ENCODE measurements around the gene ADD2.
A peak's percentile ranks its signal among the peaks of the same experiment; 100 is the strongest.

The ADD2 gene

GRCh38 chr2:70785137-70785911 lies 17.3 kb upstream of the ADD2 start:
- peak; percentile 29 to 77 for DNase-seq

DNA sequence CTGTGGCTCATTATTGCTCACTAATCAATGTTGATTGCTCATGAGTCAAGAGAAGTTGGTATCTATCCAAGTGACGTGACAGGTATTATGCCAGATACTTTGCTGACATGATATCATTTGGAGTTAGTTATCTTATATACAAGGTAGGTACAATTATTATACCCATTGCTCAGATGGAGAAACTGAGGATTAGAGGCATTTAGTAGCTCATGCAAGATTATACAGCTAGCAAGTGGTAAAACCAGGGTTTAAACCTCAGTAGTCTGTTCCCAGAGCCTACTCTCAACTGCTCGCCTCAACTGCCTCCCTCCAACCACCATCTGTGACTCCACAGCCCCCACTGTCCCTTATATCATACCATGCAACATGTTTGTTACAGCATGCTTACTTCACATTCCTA lies 16.3 kb upstream of the ADD2 start:
- DNase-seq = no peak

- DNase-seq = no peak
These were observed 12.0 kb upstream of the ADD2 start for GRCh38 chr2:70779911-70780545.

- no peak for DNase-seq
These were observed 11.5 kb upstream of the ADD2 start for GRCh38 chr2:70779491-70779890.

GRCh38 chr2:70778676-70779075 lies 10.7 kb upstream of the ADD2 start:
- DNase-seq = no peak

GRCh38 chr2:70777450-70777849 lies 9.4 kb upstream of the ADD2 start:
- no peak for DNase-seq

DNA sequence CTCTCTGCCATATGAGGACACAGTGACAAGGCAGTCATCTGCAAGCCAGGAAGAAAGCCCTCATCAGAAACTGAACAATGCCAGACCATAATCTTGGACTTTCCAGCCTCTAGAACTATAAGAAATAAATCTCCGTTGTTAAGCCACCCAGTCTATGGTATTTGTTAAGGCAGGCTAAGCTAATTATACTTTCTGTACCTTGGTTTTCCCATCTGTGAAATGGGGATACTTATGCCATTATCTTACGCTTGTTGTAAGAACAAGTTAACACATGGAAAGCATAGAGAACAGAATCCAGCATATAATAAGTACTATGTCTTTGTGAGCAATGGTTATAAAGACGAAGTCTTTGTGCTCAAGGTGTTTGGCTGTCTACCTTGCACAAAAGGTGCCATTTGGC lies 8.3 kb upstream of the ADD2 start:
- DNase-seq = no peak

GRCh38 chr2:70775141-70775540 lies 7.1 kb upstream of the ADD2 start:
- no peak for DNase-seq

GRCh38 chr2:70772486-70773155 lies 4.6 kb upstream of the ADD2 start:
- no peak for DNase-seq

DNA sequence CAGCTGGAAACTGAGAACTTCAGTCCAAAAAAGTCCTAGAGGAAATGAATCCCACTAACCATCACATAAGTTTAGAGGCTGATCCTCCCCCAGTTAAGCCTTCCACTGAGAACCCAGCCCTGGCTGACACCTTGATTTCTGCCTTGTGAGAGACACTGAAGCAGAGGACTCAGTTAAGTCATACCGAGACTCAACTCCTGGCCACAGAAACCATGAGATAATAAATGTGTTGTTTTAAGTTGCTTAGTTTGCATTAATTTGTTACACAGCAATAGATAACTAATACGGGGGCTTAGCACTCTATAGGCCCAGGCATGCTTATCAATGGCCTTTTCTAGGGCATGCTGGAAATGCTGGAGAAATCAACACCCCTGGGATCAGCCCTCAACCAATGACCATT lies 3.4 kb upstream of the ADD2 start:
- DNase-seq = no peak

GRCh38 chr2:70769450-70769849 lies 1.4 kb upstream of the ADD2 start:
- DNase-seq = no peak

DNA sequence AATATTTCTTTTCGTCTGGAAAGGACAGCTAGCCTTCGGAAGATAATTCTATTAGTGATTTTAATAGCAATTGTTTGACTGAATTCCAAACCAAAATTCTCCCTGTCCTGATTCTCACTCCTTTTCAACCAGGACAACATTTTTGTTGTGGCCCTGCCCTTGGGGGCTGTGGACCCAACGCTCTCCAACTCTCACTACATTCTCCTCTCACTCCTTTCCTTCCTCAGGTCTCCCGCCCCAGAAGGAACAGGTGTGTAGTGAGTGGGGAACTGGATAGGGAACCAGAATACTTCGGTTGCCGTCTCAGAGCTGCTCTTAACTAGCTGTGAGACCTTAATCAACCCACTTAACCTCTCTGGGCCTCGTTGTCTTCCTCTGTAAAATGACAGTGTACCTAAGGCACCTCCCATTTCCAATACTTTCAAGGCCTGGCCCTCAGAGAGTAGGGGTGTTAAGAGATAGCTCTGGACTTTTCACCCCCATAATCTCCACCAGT lies 638 bp upstream of the ADD2 start:
- DNase-seq = no peak

GRCh38 chr2:70767079-70767698 lies 811 bp downstream of the ADD2 start:
- DNase-seq = peak; percentile 14 to 61

DNA sequence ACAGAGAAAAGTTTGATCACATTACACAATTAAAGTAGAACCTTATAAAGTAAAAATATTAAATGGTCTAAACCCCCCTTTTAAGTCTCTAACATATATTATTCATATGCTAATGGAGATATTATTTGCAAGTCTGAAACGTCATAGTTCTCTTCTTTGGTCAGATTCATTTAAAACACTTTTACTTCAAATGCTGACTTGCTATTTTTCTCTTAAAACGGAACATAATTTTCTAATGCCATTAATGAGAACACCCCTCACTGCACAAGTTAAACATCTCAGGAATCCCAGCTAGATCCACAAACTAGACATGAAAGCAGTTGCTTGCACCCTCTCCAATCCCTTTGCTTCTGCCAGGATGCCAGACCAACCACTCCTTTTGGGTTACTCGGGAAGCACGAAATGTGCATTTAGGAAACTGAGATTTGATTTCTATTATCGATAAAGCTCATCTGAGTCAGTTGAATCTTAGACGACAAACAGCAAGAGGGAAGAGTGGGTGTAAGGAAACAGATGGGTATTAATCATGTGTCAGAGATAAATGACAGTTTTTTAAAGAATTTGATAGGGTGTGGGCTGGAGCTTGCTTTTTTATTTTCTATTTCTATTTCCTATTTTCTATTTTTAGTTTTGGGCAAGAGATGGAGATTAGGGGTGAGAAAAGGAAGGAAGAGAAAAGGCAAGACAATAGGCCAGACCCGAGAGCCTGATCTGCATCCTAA lies 1.5 kb downstream of the ADD2 start:
- peak; percentile 1 to 18 for DNase-seq

DNA sequence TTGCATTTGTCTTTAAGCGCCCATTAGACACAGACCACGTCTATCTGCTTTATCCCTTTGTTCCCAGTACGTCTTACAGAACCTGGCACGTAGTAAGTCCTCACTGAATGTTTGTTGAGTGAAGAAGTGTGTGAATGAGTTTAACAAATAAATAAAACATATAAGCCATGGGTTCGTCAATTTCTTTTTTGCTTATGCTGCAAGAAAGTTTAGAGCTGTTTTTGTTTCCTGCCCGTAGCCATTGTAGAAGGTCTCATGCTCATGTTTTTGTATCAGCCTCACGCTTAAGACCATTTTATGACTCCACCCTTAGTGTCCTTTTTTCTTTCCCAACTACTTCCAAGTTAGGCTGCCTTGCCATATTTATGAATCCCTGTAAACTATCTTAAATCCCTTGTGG lies 2.5 kb downstream of the ADD2 start:
- DNase-seq = no peak

DNA sequence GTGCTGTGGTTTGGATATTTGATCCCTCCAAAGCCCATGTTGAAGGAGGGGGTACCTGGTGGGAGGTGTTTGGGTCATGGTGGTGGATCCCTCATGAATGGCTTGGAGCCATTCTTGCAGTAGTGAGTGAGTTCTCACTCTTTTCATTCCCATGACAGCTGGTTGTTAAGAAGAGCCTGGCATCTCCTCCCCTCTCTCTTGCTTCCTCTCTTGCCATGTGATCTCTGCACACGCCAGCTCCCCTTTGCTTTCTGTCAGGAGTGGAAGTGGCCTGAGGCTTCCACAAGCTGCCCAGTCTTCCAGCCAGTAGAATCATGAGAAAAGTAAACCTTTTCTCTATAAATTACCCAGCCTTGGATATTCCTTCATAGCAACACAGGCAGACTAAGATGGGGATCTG lies 8.6 kb downstream of the ADD2 start:
- DNase-seq = peak in 1 of 2 experiments; percentile 19

DNA sequence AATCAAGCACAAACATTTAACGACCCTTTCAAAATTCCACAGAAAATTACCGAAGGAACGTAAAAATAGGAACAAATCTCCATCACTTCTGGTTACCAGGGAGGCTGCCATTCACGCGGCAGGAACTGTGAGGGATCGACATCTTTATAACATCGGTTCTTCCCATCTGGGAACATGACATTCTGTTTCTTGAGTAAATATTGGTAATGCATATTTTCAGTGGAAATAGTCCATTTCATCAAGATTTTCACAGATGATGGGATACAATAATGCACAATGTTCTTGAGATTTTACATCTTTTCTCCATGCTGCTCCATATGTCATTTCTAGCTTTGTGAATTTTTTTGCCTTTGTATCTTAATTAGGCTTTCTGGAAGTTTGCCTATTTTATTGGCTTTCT lies 10.0 kb downstream of the ADD2 start:
- no peak for DNase-seq

DNA sequence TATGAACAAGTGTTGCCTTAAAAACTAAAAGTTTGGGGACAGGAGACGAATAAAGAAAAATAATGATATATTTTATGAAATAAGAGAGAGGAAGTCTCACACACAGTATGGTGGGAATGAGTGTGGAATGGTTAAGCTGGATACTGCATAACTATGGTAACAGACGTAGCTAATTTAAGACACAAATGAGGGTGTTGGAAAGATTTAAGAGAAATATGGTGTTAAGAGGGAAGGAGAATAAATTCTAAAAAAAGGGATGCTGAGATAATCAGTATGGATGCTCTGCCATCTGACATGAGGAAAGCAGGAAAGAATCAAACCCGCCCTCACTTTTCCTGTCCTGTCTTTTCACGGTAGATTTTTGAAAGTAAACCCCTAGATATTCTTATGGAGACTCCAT lies 10.6 kb downstream of the ADD2 start:
- DNase-seq = no peak

DNA sequence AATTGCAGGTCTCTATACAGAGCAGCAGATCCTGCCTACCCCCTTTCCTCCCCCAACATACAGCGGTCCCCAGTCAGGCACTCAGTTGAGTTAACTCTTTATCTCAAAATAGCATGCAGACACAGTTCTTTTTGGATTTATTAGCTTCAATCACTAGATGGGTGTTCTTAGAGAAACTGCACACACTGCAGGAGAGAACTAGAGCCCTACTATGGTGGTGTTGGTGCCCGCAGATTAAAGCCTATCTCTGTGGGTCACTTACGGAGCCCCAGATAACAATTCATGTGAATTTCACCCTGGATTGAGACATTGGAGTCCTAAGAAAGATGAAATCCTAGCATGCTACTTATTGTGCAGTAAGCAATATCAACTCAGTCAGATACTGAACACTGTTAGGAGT lies 11.9 kb downstream of the ADD2 start:
- DNase-seq = no peak

- DNase-seq = no peak
These were observed 14.1 kb downstream of the ADD2 start for GRCh38 chr2:70753902-70754301.

DNA sequence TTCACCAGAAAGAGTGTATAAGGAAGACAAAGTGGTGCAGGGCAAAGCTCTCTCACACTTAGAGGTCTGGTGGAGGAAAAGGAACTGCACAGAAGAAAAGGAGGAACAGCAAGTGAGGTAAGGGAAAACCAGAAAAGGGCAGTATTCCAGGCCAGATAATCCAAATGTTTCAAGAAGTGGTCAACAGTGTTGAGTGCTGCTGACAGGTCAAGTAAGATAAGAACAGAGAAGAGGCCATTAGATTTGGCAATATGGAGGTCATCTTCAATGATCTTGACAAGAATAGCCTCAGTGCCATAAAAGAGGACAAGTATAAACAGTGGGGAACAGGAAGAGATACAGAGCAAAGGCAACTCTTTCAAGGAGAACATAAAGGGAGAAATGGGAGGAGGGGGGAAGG lies 15.0 kb downstream of the ADD2 start:
- no peak for DNase-seq

DNA sequence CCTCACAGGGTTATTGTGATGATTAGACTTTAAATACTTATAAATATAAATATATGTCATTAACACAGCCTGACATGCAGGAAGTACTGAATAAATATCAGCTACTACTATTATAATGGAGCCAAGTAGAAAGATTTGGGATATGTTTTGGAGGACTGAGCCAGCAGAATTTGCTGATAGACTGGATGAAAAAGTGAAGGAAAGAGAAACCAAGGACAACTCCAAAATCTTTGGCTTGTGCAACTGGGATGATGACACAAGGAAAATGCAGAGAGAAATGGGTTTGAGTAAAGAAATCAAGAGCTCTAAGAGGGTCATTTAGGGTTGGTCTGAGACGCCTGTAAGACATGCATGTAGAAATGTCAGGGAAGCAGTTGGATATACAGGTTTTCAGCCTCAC lies 15.6 kb downstream of the ADD2 start:
- no peak for DNase-seq

DNA sequence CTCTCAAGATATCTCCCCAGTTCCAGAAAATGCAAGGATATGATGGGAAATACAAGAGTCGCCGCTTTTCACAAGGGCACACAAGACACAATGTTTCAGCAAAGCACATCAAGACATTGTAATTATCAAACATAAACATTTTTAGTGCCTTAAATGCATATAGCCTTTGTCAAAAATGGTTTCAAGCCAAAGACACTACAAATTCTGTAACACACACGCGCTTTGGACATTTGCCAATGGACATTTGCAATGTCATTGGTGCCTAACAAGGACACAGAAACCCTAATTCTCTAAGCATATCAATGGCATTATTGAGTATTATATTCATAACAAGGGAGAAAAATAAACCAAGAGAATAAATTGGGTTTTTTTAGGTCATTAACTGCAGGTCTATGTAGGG lies 16.1 kb downstream of the ADD2 start:
- no peak for DNase-seq
